HCT116 (cell line): ENCODE data around the gene PROS1. TPM values are rescaled to one million over a fixed set of nuclear protein-coding genes. Genes with fewer than 3 reads are reported as not detected.

ENCODE experiments used
- ATAC-seq: fragments of 200-7000 bp; cut with Tn5 transposase; 2 replicates; pipeline ENCODE4 v1.9.1; 2020; ENCODE audit warnings: mild to moderate bottlenecking, moderate library complexity
- BruUV-seq: library from RNA; stranded (reverse); fragments of 400-500 nt; replicated peaks from 2 replicates; lab custom pipeline; 2021; lab: Mats Ljungman, UMichigan
- CTCF ChIA-PET: fragments of 300-600 bp; sonication (Branson Sonifier 250); formaldehyde crosslinking; loops from one replicate; lab custom pipeline; 2021; ENCODE audit warnings: antibody characterized with exemption; lab: Charles Lee
- POLR2A ChIA-PET: fragments of 300-600, 350-600 bp; sonication (Branson Sonifier 250); formaldehyde crosslinking; loops from one replicate; lab custom pipeline; 2021; ENCODE audit warnings: antibody characterized with exemption; lab: Charles Lee
- RAD21 ChIA-PET, 2 experiments: fragments of 300-600 bp; sonication (Branson Sonifier 250); formaldehyde crosslinking; loops; one replicate each; lab custom pipeline; 2023; ENCODE audit warnings: low total read pairs in 2 of 2; ENCODE audit not compliant: uncharacterized antibody in 2 of 2, unreplicated experiment in 2 of 2, low non-redundant PET in 1 of 2; lab: Charles Lee
- DNase-seq: peaks from one replicate; pipeline ENCODE4 v3.0.0-alpha.2; 2010; ENCODE audit warnings: low read depth, low spot score
- H2AFZ ChIP-seq: fragments of 200-600 bp; shearing (Covaris generic), sonication (generic); 2 replicates; pipeline ENCODE4 v1.6.1; 2017; ENCODE audit warnings: low read depth, mixed run types, mixed read lengths, antibody characterized with exemption, low read length; ENCODE audit not compliant: poor library complexity, severe bottlenecking
- H3K27ac ChIP-seq: 2 replicates; pipeline ENCODE4 v1.5.1; 2012; ENCODE audit warnings: low read depth, low read length
- H3K27me3 ChIP-seq: fragments of 200-600 bp; sonication (generic); 2 replicates; pipeline ENCODE4 v1.6.1; 2016; ENCODE audit warnings: mixed run types, low read length, mixed read lengths; ENCODE audit not compliant: insufficient read depth
- H3K36me3 ChIP-seq, 2 experiments: fragments of 200-500 bp in 1 of 2; fragments of 200-600 bp in 1 of 2; sonication (Bioruptor generic) in 1 of 2; sonication (generic) in 1 of 2; 2 replicates each; pipeline versions ENCODE4 v1.5.1 to v1.6.1; 2014 to 2016; ENCODE audit warnings: low read length in 2 of 2, inconsistent platforms in 1 of 2, mixed read lengths in 1 of 2, mixed run types in 1 of 2; ENCODE audit not compliant: insufficient read depth in 2 of 2, control insufficient read depth in 1 of 2
- H3K4me1 ChIP-seq, 2 experiments: fragments of 200-600 bp in 1 of 2; sonication (generic) in 1 of 2; 2 replicates each; pipeline versions ENCODE4 v1.5.1 to v1.6.1; 2012 to 2017; ENCODE audit warnings: low read length in 2 of 2, inconsistent platforms in 1 of 2, mild to moderate bottlenecking in 1 of 2, mixed read lengths in 1 of 2, mixed run types in 1 of 2, moderate library complexity in 1 of 2; ENCODE audit not compliant: insufficient read depth in 2 of 2, control insufficient read depth in 1 of 2
- H3K4me2 ChIP-seq: fragments of 200-600 bp; sonication (generic); 2 replicates; pipeline ENCODE4 v1.6.1; 2017; ENCODE audit warnings: mixed run types, low read length, mixed read lengths
- H3K4me3 ChIP-seq, 2 experiments: fragments of 200-600 bp in 1 of 2; sonication (generic) in 1 of 2; replicated peaks in 1 of 2; 2 replicates each; pipeline ENCODE4 v1.5.1; 2011 to 2016; ENCODE audit warnings: low read length in 2 of 2, control low read depth in 1 of 2, low read depth in 1 of 2, mild to moderate bottlenecking in 1 of 2, mixed read lengths in 1 of 2, mixed run types in 1 of 2
- H3K79me2 ChIP-seq: fragments of 200-600 bp; sonication (generic); 2 replicates; pipeline ENCODE4 v1.6.1; 2017; ENCODE audit warnings: mild to moderate bottlenecking, mixed run types, low read length, moderate library complexity, mixed read lengths; ENCODE audit not compliant: insufficient read depth
- H3K9ac ChIP-seq: fragments of 200-600 bp; sonication (generic); 2 replicates; pipeline ENCODE4 v1.6.1; 2016; ENCODE audit warnings: low read length, mixed read lengths
- H3K9me2 ChIP-seq: fragments of 200-600 bp; sonication (generic), shearing (Covaris generic); 2 replicates; pipeline ENCODE4 v1.6.1; 2017; ENCODE audit warnings: mixed run types, mild to moderate bottlenecking, moderate library complexity; ENCODE audit not compliant: insufficient read depth
- H3K9me3 ChIP-seq, 2 experiments: fragments of 200-500 bp in 1 of 2; fragments of 200-600 bp in 1 of 2; sonication (Bioruptor generic) in 1 of 2; sonication (generic) in 1 of 2; 2 replicates each; pipeline ENCODE4 v1.6.1; 2014 to 2017; ENCODE audit warnings: low read length in 2 of 2, mixed read lengths in 2 of 2, inconsistent platforms in 1 of 2, low read depth in 1 of 2, mild to moderate bottlenecking in 1 of 2, mixed run types in 1 of 2, moderate library complexity in 1 of 2; ENCODE audit not compliant: control insufficient read depth in 1 of 2, insufficient read depth in 1 of 2
- H4K20me1 ChIP-seq: fragments of 200-600 bp; sonication (generic), shearing (Covaris generic); 2 replicates; pipeline ENCODE4 v1.6.1; 2017; ENCODE audit warnings: mixed run types, mild to moderate bottlenecking, moderate library complexity; ENCODE audit not compliant: insufficient read depth
- CEBPB ChIP-seq: IDR thresholded peaks from 2 replicates; pipeline ENCODE4 v1.6.1; 2012; ENCODE audit warnings: low read depth
- ELF1 ChIP-seq: IDR thresholded peaks from 2 replicates; pipeline ENCODE4 v1.6.1; 2012; ENCODE audit warnings: low read depth, borderline replicate concordance
- EZH2 ChIP-seq: fragments of 200-600 bp; sonication (generic); IDR thresholded peaks from 2 replicates; pipeline ENCODE4 v1.6.1; 2017; ENCODE audit warnings: antibody characterized with exemption, mixed run types
- JUND ChIP-seq: IDR thresholded peaks from 2 replicates; pipeline ENCODE4 v1.6.1; 2012
- MAX ChIP-seq: IDR thresholded peaks from 2 replicates; pipeline ENCODE4 v1.6.1; 2012
- POLR2A ChIP-seq: IDR thresholded peaks from 2 replicates; pipeline ENCODE4 v1.7.0; 2011; ENCODE audit warnings: borderline replicate concordance; ENCODE audit not compliant: insufficient read depth, insufficient read length; ENCODE audit errors: extremely low read depth
- POLR2AphosphoS5 ChIP-seq: IDR thresholded peaks from 2 replicates; pipeline ENCODE4 v1.6.1; 2011; ENCODE audit warnings: mild to moderate bottlenecking, low read depth, low read length, moderate library complexity
- RAD21 ChIP-seq: IDR thresholded peaks from 2 replicates; pipeline ENCODE4 v1.6.1; 2012; ENCODE audit warnings: low read depth, mild to moderate bottlenecking
- SIN3A ChIP-seq: IDR thresholded peaks from 2 replicates; pipeline ENCODE4 v1.6.1; 2012; ENCODE audit warnings: low read depth
- SP1 ChIP-seq: IDR thresholded peaks from 2 replicates; pipeline ENCODE4 v1.6.1; 2012; ENCODE audit warnings: low read depth
- TCF7L2 ChIP-seq: IDR thresholded peaks from 2 replicates; pipeline ENCODE4 v1.7.0; 2011; ENCODE audit warnings: borderline replicate concordance, inconsistent platforms; ENCODE audit not compliant: insufficient read depth, insufficient read length; ENCODE audit errors: extremely low read depth
- ZFX ChIP-seq: fragments of 450-650 bp; IDR thresholded peaks from 2 replicates; pipeline ENCODE4 v1.6.1; 2017
- ZNF274 ChIP-seq: fragments of 200-500 bp; sonication (Bioruptor generic); IDR thresholded peaks from 2 replicates; pipeline ENCODE4 v1.6.1; 2014; ENCODE audit warnings: mild to moderate bottlenecking, low read depth, low read length, inconsistent platforms
- intact Hi-C: fragments of 100-400 bp; cut with micrococcal nuclease; formaldehyde crosslinking; loops from 2 replicates; pipeline ENCODE4 v1.10.0; 2022
- total RNA-seq: library from RNA; stranded (reverse); gene quantifications from one replicate; pipeline ENCODE4 v1.2.1, GENCODE V29; 2021; ENCODE audit not compliant: unreplicated experiment
- TF ChIP-seq, protein P1 (sequence below): IDR thresholded peaks from 2 replicates; pipeline ENCODE4 v1.6.1; 2012; ENCODE audit warnings: low read depth
- TF ChIP-seq, protein P2 (sequence below), 3 experiments: fragments of 200-600 bp in 1 of 3; sonication (generic) in 1 of 3; IDR thresholded peaks in 2 of 3; conservative IDR thresholded peaks in 1 of 3; 2 replicates each; pipeline ENCODE4 v1.5.1; 2012 to 2017; ENCODE audit warnings: low read depth in 2 of 3, low read length in 2 of 3, antibody characterized with exemption in 1 of 3, borderline replicate concordance in 1 of 3, control low read depth in 1 of 3, mild to moderate bottlenecking in 1 of 3, mixed read lengths in 1 of 3, mixed run types in 1 of 3, moderate library complexity in 1 of 3; ENCODE audit not compliant: insufficient read depth in 1 of 3

Gene PROS1
- total RNA-seq, 1 experiment from 2014 or later = 9.6 TPM

DNA sequence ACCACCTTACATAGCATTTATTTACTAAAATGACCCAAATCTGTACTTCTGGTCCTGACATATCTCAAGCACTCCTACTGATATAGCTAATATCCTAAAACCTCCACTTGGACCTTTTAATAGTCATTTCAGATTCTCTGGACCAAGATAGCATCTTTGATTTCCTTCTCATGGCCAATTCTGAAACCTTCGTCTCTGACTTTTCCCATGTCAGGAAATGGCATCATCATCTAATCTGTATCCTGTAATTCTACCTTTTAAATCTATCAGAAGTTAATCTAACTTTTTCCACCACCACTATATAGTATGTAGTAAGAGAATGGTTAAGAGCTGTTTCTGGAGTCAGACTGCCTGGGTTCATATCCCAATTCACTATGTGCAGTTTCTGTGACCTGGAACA lies 38.5 kb upstream of the PROS1 start:
- Histone ChIP-seq H3K9ac (no peak overlapping the region), H3K4me1 (no peaks in the 10 kb centered on the region), H3K9me3 (no peaks in the 10 kb centered on the region), H2AFZ (no peak overlapping the region), H3K9me2 (0 out of 2 replicates have a peak, but pooled peaks cover 4% of the 10 kb centered on the region), H3K36me3 (no peaks in the 10 kb centered on the region), H3K27ac (no peak overlapping the region), H3K4me2 (no peak overlapping the region), H3K27me3 (no peaks in the 10 kb centered on the region), H4K20me1 (no peaks in the 10 kb centered on the region), H3K79me2 (no peaks in the 10 kb centered on the region), H3K4me3 (no peak overlapping the region)
- no peak for ATAC-seq
- ChIA-PET POLR2A (no interaction called here), RAD21 (no interaction called here), CTCF (no interaction called here)
- no peak for DNase-seq
- TF ChIP-seq TCF7L2 (no peak), POLR2A (no peak), EZH2 (no peak)
- intact Hi-C loops = no loop called here
- BruUV-seq = no TSS peak

GRCh38 chr3:94011233-94011711 lies 37.6 kb upstream of the PROS1 start:
- DNase-seq = no peak
- H3K4me3 ChIP-seq = no peak overlapping the region
- H3K36me3 ChIP-seq = no peaks in the 10 kb centered on the region
- no peaks in the 10 kb centered on the region for H3K9me3 ChIP-seq
- 0 out of 2 replicates have a peak, but pooled peaks cover 4% of the 10 kb centered on the region for H3K9me2 ChIP-seq
- no TSS peak for BruUV-seq
- H3K4me1 ChIP-seq = no peaks in the 10 kb centered on the region
- no peak overlapping the region for H3K9ac ChIP-seq
- ChIA-PET POLR2A (no interaction called here), RAD21 (no interaction called here), CTCF (interaction anchor here (1.5 kb wide), 1 partner anchor 10 kb away, joined by 4 read pairs; no protein-coding TSS in a partner anchor)
- H3K27me3 ChIP-seq = no peaks in the 10 kb centered on the region
- H4K20me1 ChIP-seq = no peaks in the 10 kb centered on the region
- no peak overlapping the region for H3K4me2 ChIP-seq
- no peak for ATAC-seq
- H3K27ac ChIP-seq = no peak overlapping the region
- no peak overlapping the region for H2AFZ ChIP-seq
- intact Hi-C loops = no loop called here
- H3K79me2 ChIP-seq = no peaks in the 10 kb centered on the region
- TF ChIP-seq, protein P1, sequence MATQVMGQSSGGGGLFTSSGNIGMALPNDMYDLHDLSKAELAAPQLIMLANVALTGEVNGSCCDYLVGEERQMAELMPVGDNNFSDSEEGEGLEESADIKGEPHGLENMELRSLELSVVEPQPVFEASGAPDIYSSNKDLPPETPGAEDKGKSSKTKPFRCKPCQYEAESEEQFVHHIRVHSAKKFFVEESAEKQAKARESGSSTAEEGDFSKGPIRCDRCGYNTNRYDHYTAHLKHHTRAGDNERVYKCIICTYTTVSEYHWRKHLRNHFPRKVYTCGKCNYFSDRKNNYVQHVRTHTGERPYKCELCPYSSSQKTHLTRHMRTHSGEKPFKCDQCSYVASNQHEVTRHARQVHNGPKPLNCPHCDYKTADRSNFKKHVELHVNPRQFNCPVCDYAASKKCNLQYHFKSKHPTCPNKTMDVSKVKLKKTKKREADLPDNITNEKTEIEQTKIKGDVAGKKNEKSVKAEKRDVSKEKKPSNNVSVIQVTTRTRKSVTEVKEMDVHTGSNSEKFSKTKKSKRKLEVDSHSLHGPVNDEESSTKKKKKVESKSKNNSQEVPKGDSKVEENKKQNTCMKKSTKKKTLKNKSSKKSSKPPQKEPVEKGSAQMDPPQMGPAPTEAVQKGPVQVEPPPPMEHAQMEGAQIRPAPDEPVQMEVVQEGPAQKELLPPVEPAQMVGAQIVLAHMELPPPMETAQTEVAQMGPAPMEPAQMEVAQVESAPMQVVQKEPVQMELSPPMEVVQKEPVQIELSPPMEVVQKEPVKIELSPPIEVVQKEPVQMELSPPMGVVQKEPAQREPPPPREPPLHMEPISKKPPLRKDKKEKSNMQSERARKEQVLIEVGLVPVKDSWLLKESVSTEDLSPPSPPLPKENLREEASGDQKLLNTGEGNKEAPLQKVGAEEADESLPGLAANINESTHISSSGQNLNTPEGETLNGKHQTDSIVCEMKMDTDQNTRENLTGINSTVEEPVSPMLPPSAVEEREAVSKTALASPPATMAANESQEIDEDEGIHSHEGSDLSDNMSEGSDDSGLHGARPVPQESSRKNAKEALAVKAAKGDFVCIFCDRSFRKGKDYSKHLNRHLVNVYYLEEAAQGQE = no peak
- TF ChIP-seq ZNF274 (no peak), TCF7L2 (no peak), POLR2AphosphoS5 (no peak), SIN3A (no peak), JUND (no peak), ELF1 (no peak), CEBPB (no peak), MAX (no peak), SP1 (no peak), RAD21 (no peak), ZFX (no peak)
- TF ChIP-seq, protein P2, sequence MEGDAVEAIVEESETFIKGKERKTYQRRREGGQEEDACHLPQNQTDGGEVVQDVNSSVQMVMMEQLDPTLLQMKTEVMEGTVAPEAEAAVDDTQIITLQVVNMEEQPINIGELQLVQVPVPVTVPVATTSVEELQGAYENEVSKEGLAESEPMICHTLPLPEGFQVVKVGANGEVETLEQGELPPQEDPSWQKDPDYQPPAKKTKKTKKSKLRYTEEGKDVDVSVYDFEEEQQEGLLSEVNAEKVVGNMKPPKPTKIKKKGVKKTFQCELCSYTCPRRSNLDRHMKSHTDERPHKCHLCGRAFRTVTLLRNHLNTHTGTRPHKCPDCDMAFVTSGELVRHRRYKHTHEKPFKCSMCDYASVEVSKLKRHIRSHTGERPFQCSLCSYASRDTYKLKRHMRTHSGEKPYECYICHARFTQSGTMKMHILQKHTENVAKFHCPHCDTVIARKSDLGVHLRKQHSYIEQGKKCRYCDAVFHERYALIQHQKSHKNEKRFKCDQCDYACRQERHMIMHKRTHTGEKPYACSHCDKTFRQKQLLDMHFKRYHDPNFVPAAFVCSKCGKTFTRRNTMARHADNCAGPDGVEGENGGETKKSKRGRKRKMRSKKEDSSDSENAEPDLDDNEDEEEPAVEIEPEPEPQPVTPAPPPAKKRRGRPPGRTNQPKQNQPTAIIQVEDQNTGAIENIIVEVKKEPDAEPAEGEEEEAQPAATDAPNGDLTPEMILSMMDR (IDR thresholded peaks at IDR 0.05 in 2 of 3, conservative IDR thresholded peaks at IDR 0.05 in 1 of 3; ENCODE audit: borderline replicate concordance in 1 of 3, insufficient read depth in 1 of 3, low read depth in 2 of 3, low read length in 2 of 3) = no peak
